Naive thymus-derived CD8-positive, alpha-beta T cell (primary cell): ENCODE data around the gene ALS2CL. TPM values are rescaled to one million over a fixed set of nuclear protein-coding genes. Genes with fewer than 3 reads are reported as not detected.

Experiments
- ATAC-seq, 2 donors: fragments of 150-1000 bp; cut with Tn5 transposase in 1 of 2; sonication (Bioruptor Pico), chemical (Tn5 transposase) in 1 of 2; 1 replicate in 1 of 2; 2 replicates in 1 of 2; pipeline ENCODE4 v1.10.0; 2021; ENCODE audit warnings: mild to moderate bottlenecking in 2 of 2, moderate library complexity in 2 of 2
- POLR2A ChIA-PET: fragments of 350-600 bp; sonication (Branson Sonifier 250); formaldehyde crosslinking; loops from one replicate; lab custom pipeline; 2021; ENCODE audit warnings: antibody characterized with exemption; lab: Charles Lee
- DNase-seq, 10 donors: peaks; one replicate each; pipeline versions ENCODE4 v3.0.0 to v3.0.0-alpha.2; 2020 to 2022
- H3K27ac Mint-ChIP-seq, 10 donors: one replicate each; pipeline ENCODE4 v1.8.0; 2020 to 2022; ENCODE audit warnings: mild to moderate bottlenecking in 10 of 10, mixed read lengths in 10 of 10, moderate library complexity in 4 of 10, inconsistent platforms in 1 of 10
- H3K27me3 Mint-ChIP-seq, 5 donors: one replicate each; pipeline ENCODE4 v1.8.0; 2021 to 2022; ENCODE audit warnings: mixed read lengths in 5 of 5
- H3K36me3 Mint-ChIP-seq, 3 donors: one replicate each; pipeline ENCODE4 v1.8.0; 2020 to 2022; ENCODE audit warnings: mixed read lengths in 3 of 3, mild to moderate bottlenecking in 2 of 3, inconsistent platforms in 1 of 3
- H3K4me1 Mint-ChIP-seq, 4 donors: one replicate each; pipeline ENCODE4 v1.8.0; 2021 to 2022; ENCODE audit warnings: mixed read lengths in 4 of 4
- H3K4me3 Mint-ChIP-seq, 10 donors: one replicate each; pipeline ENCODE4 v1.8.0; 2020 to 2022; ENCODE audit warnings: mild to moderate bottlenecking in 10 of 10, mixed read lengths in 10 of 10, moderate library complexity in 6 of 10, inconsistent platforms in 1 of 10
- H3K9me3 Mint-ChIP-seq, 9 donors: one replicate each; pipeline ENCODE4 v1.8.0; 2020 to 2022; ENCODE audit warnings: mixed read lengths in 9 of 9, mild to moderate bottlenecking in 3 of 9, inconsistent platforms in 1 of 9, moderate library complexity in 1 of 9
- polyA plus RNA-seq, 3 donors: library from polyadenylated mRNA; unstranded; fragments of 300-500 nt; fragmentation: Illumina TruSeq; gene quantifications; one replicate each; pipeline ENCODE4 v1.2.3, GENCODE V29; 2021
- total RNA-seq, 8 experiments: library from RNA in 2 of 8; stranded (reverse) in 2 of 8; gene quantifications; one replicate each; pipeline ENCODE4 v1.2.3 and lab custom pipeline; 2021 to 2026

The ALS2CL gene
- total and polyA plus RNA-seq, 5 experiments from 2014 or later, result 0.48 to 10.2 (median 1.2) TPM

DNA sequence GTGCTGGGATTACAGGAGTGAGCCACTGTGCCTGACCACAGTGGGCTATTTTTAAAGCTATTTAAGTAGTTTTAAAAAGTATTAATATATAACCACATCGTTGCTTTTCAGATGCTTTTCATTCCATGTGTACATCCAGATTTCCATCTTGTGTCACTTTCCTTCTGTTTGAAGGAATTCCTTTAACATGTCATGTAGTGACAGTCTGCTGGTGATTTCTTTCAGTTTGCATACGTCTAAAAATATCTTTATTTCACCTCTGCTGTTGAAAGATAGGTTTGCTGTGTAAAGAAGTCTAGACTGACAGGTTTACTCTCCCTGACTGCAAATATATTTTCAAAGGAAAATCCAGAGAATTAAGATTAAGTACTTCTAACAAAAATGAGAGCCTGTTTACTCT is 68.9 kb downstream of the ALS2CL start:
- DNase-seq, result no peak
- no peak for ATAC-seq
- POLR2A ChIA-PET, result no interaction called here

GRCh38 chr3:46619845-46620778 is 73.4 kb downstream of the ALS2CL start:
- H3K27ac Mint-ChIP-seq, result no peak overlapping the region
- POLR2A ChIA-PET, result no interaction called here
- peaks cover 0 to 2% (median 0%) of the 10 kb centered on the region in 4 donors for H3K4me1 Mint-ChIP-seq
- no peaks in the 10 kb centered on the region for H3K36me3 Mint-ChIP-seq
- H3K4me3 Mint-ChIP-seq, result no peak overlapping the region
- peaks cover 3 to 34% (median 26%) of the 10 kb centered on the region in 5 donors for H3K27me3 Mint-ChIP-seq
- ATAC-seq (no peak), DNase-seq (no peak)
- H3K9me3 Mint-ChIP-seq, result no peaks in the 10 kb centered on the region

More for the DNA sequence above, 68.9 kb downstream of the ALS2CL start:
- H3K36me3 Mint-ChIP-seq, result no peaks in the 10 kb centered on the region
- H3K4me1 Mint-ChIP-seq, result peaks cover 6 to 11% (median 7%) of the 10 kb centered on the region in 4 donors
- H3K4me3 Mint-ChIP-seq, result no peak overlapping the region
- no peaks in the 10 kb centered on the region for H3K9me3 Mint-ChIP-seq
- H3K27ac Mint-ChIP-seq, result no peak overlapping the region
- peaks cover 3 to 21% (median 15%) of the 10 kb centered on the region in 5 donors for H3K27me3 Mint-ChIP-seq

Other genes with a start within 250 kb of the ALS2CL start
- not detected for gene LTF, start 228.8 kb downstream of the ALS2CL start, total RNA-seq
- not detected for gene LTF, start 228.8 kb downstream of the ALS2CL start, polyA plus RNA-seq
- not detected for gene RTP3, start 195.7 kb downstream of the ALS2CL start, total RNA-seq
- gene RTP3, start 195.7 kb downstream of the ALS2CL start, polyA plus RNA-seq, result not detected
- gene LRRC2, start 127.4 kb downstream of the ALS2CL start, total RNA-seq, result under 1 TPM; 0.26 to 0.33 TPM
- not detected for gene LRRC2, start 127.4 kb downstream of the ALS2CL start, polyA plus RNA-seq
- not detected for gene FAM240A, start 81.2 kb downstream of the ALS2CL start, total RNA-seq
- gene FAM240A, start 81.2 kb downstream of the ALS2CL start, polyA plus RNA-seq, result not detected
- gene TMIE, start 7.7 kb upstream of the ALS2CL start, total RNA-seq, result 1 to 10 TPM; 2.1 to 2.2 TPM
- 1 to 10 TPM in 2 of 3 donors, under 1 TPM in 1; 0.29 to 1.4 (median 1.1) TPM for gene TMIE, start 7.7 kb upstream of the ALS2CL start, polyA plus RNA-seq
- gene PRSS50, start 24.2 kb upstream of the ALS2CL start, total RNA-seq, result not detected
- gene PRSS50, start 24.2 kb upstream of the ALS2CL start, polyA plus RNA-seq, result under 1 TPM in 1 of 3 donors, not detected in 2; 0.05 TPM
- gene MYL3, start 169.8 kb upstream of the ALS2CL start, total RNA-seq, result not detected
- gene MYL3, start 169.8 kb upstream of the ALS2CL start, polyA plus RNA-seq, result not detected
- not detected for gene PTH1R, start 184.0 kb upstream of the ALS2CL start, total RNA-seq
- gene PTH1R, start 184.0 kb upstream of the ALS2CL start, polyA plus RNA-seq, result not detected